ENCODE results near the gene ZNF281. TPM values are rescaled to one million over a fixed set of nuclear protein-coding genes. Genes with fewer than 3 reads are reported as not detected.

The ZNF281 gene
- total RNA-seq, 1 donor from 2014 or later, result 19.7 TPM

GRCh38 chr1:200392625-200393185, 17.1 kb downstream of the ZNF281 start:
- intact Hi-C loops (cut with micrococcal nuclease), result no loop called here

DNA sequence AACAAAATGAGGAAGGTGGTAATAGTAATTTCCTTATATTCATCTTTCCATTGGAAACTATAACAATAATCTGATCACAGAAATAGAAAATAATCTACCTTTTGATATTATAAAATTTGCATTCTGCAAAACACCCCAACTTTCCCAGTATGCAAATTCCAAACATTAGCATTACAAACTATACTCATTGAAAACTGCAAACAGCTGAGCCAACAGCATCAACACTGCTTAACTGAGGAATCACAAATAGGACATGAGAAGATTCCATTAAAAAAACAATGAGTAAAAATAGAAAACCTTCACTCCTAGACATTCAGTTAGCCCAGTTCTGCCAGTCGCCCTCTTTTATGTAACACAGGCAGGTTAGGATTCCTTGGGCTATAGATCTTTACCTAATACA, 18.1 kb downstream of the ZNF281 start:
- intact Hi-C loops (cut with micrococcal nuclease), result no loop called here

DNA sequence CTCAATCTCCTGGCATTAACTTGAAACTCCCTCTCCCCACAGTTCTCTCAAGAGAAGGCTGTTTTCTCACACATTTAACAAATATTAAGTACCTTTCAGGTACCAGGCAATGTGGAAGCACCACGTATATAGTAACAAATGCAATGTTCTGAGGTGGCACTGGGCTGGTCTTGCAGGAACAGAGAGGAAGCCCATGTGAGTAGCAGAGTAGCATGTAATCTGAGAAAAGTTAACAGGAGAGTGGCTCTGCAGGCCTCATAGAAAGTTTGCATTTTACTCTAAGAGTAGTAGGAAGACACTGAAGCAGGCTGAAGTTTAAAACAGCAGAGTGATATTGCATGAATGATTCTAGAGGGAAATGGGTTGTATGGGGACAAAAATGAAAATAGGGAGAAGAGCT, 21.0 kb downstream of the ZNF281 start:
- intact Hi-C loops (cut with micrococcal nuclease), result no loop called here

GRCh38 chr1:200386416-200386815, 23.4 kb downstream of the ZNF281 start:
- intact Hi-C loops (cut with micrococcal nuclease), result no loop called here

DNA sequence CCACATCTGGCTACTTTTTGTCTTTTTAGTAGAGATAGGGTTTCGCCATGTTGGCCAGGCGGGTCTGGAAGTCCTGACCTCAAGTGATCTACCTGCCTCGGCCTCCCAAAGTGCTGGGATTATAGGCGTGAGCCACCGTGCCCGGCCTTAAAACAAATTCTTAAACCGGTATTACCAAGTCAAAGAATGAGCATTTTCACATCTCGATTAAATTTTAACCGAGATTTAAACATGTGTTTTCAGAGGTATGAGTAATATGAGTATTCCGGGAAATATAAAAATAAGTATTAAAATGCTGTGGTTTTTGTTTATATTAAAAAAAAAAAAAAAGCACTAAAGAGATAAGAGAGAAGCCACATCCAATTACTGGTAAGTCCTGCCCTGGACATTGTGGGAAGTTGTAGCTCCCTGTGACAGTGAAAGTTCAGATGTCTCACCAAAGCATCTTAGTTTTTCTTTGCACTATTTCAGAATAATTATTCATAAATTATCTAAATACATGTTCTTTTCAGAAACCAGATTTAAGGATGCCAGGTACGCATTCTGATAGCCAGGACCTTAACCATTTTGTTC, 24.9 kb downstream of the ZNF281 start:
- intact Hi-C loops (cut with micrococcal nuclease), result no loop called here

GRCh38 chr1:200381256-200381984, 28.4 kb downstream of the ZNF281 start:
- intact Hi-C loops (cut with micrococcal nuclease), result no loop called here

- intact Hi-C loops (cut with micrococcal nuclease), result no loop called here
Measured at GRCh38 chr1:200380589-200381021, 29.2 kb downstream of the ZNF281 start.

- intact Hi-C loops (cut with micrococcal nuclease), result no loop called here
Measured at GRCh38 chr1:200379940-200380588, 29.8 kb downstream of the ZNF281 start.

DNA sequence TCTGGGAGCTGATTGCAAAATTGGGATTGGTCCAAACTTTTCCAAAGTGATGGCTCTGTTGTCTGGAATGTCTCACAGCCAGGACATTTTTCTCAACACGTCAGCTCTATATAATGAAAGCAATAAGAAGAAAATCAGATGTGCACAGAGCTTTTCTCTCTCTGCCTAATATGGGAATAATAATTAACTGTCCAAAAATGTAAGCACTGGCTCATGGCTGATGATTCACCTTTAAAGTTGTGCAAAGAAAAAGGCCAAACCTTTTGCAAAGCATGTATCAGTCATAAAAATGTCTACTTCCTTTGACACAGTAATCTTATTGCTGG, 30.4 kb downstream of the ZNF281 start:
- intact Hi-C loops (cut with micrococcal nuclease), result no loop called here

DNA sequence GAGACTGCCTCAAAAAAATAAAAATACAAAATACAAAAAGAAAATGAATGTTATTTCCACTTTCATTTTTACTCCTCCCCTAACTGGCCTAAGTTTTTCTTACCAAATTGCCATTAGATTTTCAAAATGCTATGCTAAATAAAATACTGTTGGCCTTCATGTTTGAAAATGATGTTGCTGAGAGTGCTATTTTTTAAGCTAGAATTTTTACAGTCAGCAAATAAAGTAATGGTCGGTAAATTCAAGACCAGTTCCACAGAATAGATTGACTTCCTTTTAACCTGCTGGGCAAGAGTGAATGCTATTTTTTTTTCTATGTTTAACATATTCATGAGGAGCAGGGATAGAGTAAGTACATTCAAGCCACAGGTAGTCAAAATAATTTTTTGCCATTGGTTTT, 31.7 kb downstream of the ZNF281 start:
- intact Hi-C loops (cut with micrococcal nuclease), result loop anchor here (1.0 kb wide), 1 partner anchor 26 kb away; no protein-coding TSS in a partner anchor

DNA sequence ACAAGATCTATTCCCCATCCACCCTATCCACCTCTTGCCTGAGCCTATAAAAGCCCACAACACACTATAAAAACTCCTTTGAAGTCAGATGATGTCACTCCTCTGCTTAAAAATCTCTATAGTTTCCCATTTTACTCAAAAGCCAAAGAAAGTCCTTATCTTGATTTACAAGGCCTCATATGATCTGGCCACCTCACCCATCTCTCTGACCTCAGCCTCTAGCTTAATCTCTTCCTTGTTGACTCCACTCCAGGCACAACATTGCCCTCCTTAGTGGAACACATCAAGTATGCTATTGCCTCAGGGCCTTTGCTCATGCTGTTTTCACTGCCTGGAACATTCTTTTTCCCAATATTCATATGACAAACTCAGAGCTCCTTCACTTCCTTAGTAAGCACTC, 33.3 kb downstream of the ZNF281 start:
- intact Hi-C loops (cut with micrococcal nuclease), result no loop called here

DNA sequence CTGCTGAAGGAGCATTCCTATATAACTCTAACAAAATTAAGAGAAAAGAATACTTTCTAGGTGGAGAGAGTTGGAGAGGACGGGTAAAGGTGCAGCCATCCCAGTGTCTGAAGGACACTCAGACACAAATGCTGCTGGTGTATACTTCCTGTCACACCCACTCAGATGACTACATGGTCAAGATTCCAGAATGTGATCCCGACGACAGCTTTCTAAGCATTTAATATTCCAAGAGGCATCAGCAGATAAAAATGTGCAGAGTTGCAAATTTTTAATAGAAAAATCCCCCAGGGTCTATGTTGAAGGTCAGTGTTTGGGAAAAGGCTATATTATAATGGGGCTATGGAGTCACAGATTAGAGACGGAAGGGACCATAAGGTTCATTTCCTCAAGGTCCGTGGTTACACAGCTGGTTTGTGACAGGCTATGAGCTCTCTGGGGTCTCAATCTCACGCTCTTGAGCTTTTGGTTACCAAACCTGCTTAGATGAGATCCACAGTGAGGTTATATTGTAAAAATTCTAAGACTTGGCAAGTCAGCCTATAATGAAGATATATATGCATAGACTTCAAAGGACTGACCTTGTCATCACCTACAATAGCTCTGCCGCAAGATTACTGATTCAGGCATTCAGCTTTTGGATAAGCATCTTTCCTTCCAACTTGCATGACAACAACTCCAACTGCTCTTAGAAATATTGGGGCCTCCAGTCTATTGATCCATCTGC, 35.1 kb downstream of the ZNF281 start:
- intact Hi-C loops (cut with micrococcal nuclease), result no loop called here

DNA sequence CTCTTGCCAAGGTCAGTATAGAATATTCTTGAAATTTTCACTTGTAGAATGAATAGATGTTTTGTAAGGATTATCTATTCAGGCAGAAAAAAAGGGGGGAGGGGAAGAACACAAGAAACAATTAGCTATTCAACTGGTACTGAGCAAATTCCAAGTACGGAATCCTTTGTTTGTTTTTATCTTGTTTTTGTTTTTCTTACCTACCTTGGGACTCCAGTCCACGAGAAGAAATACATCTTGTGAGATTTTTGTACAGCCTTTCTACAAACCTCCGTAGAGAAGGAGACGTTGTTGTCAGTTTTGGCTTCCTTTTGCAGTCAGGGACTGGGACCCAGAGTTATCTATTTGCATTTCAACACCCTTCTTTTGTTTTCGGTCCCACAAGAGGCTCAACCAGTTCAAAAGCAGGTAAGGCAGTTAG, 36.0 kb downstream of the ZNF281 start:
- intact Hi-C loops (cut with micrococcal nuclease), result no loop called here

GRCh38 chr1:200372885-200373181, 37.0 kb downstream of the ZNF281 start:
- intact Hi-C loops (cut with micrococcal nuclease), result no loop called here

DNA sequence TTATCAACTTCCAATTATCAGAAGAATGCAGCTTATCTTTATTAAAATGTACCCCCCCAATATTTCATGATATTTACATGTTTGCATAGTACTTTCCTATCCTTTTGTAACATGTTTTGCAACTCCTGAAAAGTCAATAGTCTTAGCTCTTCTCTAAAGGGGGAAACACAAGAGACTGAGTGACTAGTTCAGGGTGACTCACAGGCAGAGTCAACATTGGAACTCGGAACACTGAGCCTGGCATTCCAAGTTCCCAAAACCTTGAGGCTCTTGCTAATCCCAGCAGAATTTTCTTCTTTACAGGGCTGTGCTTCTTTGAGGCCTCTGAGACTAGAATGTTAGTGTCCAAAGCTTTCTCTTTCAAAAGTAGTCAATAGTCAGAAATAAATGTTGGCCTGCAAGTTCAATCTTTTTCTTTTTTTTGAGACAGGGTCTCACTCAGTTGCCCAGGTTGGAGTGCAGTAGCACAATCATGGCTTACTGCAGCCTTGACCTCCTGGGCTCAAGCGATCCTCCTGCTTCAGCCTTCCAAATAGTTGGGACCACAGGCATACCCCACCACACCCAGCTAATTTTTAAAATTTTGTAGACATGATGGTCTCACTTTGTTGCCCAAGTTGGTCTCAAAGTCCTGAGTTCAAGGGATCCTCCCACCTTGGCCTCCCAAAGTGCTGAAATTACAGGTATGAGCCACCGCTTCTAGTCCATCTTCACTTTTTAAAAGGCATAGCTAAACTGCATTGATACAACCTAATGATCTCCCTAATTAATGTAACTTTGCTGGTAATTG, 37.5 kb downstream of the ZNF281 start:
- intact Hi-C loops (cut with micrococcal nuclease), result no loop called here

GRCh38 chr1:200369706-200370105, 40.1 kb downstream of the ZNF281 start:
- intact Hi-C loops (cut with micrococcal nuclease), result no loop called here

DNA sequence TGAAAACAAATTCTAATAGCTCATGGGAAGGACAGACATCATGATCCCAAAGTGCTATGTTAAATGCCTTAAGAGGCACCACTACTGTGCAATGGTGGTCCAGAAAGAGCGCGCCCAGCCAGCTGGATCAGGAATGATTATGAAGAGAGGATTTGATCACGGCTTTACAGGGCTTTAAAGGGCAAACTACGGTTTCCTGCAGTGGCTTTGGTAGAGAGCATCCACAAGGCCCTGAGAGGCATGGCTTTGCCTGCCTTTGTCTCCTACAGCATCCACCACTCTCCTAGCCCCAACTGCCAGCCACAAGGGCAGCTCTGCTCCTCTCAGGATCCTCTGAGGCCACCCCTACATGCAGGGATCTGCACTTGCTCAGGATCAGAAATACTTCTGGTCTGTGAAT, 40.7 kb downstream of the ZNF281 start:
- intact Hi-C loops (cut with micrococcal nuclease), result no loop called here

DNA sequence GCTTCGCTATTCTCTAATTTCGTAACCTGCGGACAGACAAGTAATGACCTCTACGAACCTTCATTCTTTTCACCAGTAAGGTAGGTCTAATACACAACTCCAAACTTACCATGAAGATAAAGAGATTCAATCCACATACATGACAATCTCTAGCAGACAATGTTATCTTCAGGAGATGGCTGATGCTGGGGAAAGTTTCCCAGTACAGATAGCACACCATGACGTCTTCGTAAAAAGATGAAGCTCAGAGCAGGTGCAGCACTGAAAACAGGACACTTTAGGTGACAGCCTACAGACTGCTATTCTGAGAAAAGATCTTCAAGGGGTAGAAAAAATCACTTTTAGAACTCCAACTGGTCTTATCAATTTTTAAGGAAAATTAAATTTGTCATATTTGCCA, 41.3 kb downstream of the ZNF281 start:
- intact Hi-C loops (cut with micrococcal nuclease), result no loop called here

GRCh38 chr1:200367841-200368534, 41.8 kb downstream of the ZNF281 start:
- intact Hi-C loops (cut with micrococcal nuclease), result no loop called here

DNA sequence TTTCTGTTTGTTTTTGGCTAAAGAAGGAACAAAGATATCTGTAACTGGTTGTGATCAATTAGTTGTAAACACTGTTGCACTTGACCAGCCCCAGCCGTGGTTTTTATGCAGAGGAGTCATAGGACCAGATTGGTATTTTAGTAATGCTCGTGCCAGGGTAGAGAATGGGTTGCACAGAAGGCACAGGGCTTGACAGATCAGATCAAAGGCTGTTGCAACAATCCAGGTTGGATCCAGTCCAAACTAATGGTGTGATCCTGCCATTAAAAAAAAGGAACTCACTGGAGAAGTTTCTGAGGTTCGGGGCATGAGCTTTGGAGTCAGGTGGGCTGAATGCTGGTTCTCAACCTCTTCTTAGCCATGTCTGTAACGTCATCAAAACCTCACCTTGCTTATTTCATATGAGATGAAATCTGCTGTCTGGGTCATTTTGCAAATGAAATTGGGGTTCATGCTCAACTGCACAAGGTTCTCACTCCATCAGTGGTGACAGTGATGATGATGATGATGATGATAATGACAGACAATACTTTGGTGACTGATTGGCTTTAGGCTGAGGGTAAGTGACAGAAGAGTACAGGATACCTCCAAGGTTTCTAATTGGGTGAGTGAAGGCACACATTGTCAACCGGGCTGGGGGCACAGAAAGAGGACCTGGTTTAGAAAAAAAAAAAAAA, 43.1 kb downstream of the ZNF281 start:
- intact Hi-C loops (cut with micrococcal nuclease), result no loop called here

Measured in T-helper 1 cell treated with Interleukin-12 subunit alpha and Interleukin-12 subunit beta and Interleukin-4 antibody, amounts not matched to agents 30 ng/mL and 1 ng/mL, for 36 hours (primary cell).